H1 (cell line): Measurements from ENCODE around the gene TCEANC. TPM values are rescaled to one million over a fixed set of nuclear protein-coding genes. Genes with fewer than 3 reads are reported as not detected.

Source experiments
- CTCF ChIA-PET: fragments of 300-600 bp; sonication (Branson Sonifier 250); formaldehyde crosslinking; loops from one replicate; lab custom pipeline; 2021; ENCODE audit not compliant: partially characterized antibody; lab: Charles Lee
- POLR2A ChIA-PET: fragments of 300-600 bp; sonication (Branson Sonifier 250); formaldehyde crosslinking; loops from one replicate; lab custom pipeline; 2021; ENCODE audit warnings: inconsistent platforms; ENCODE audit not compliant: partially characterized antibody; lab: Charles Lee
- DNase-seq, 2 experiments: peaks; one replicate each; pipeline versions ENCODE4 v3.0.0 to v3.0.0-alpha.2; 2010 to 2022; ENCODE audit warnings: low spot score in 2 of 2, low read depth in 1 of 2, mixed read lengths in 1 of 2
- FAIRE-seq: peaks from 2 replicates; lab custom pipeline; 2011; peaks lifted over from hg19 to GRCh38; lab: Jason Lieb, UNC
- H2AFZ ChIP-seq: 2 replicates; pipeline ENCODE4 v1.8.1; 2012; ENCODE audit warnings: low read length, inconsistent platforms
- H2AK5ac ChIP-seq: 2 replicates; pipeline ENCODE4 v1.6.1; 2013; ENCODE audit warnings: low read depth, low read length
- H2BK120ac ChIP-seq: replicated peaks from 2 replicates; pipeline ENCODE3; 2013; ENCODE audit warnings: low read depth, low read length, inconsistent platforms
- H2BK12ac ChIP-seq: 2 replicates; pipeline ENCODE4 v1.6.1; 2013; ENCODE audit warnings: low read depth, low read length
- H2BK15ac ChIP-seq: 2 replicates; pipeline ENCODE4 v1.6.1; 2013; ENCODE audit warnings: low read length
- H2BK20ac ChIP-seq: 2 replicates; pipeline ENCODE4 v1.6.1; 2013; ENCODE audit warnings: low read length
- H2BK5ac ChIP-seq: 2 replicates; pipeline ENCODE4 v1.6.1; 2013; ENCODE audit warnings: low read depth, low read length
- H3K14ac ChIP-seq: 2 replicates; pipeline ENCODE4 v1.6.1; 2013; ENCODE audit warnings: inconsistent platforms; ENCODE audit not compliant: insufficient read length
- H3K18ac ChIP-seq: 2 replicates; pipeline ENCODE4 v1.6.1; 2013; ENCODE audit warnings: low read length; ENCODE audit errors: extremely low read depth
- H3K23ac ChIP-seq: 2 replicates; pipeline ENCODE4 v1.6.1; 2013; ENCODE audit warnings: inconsistent platforms; ENCODE audit not compliant: insufficient read length
- H3K23me2 ChIP-seq: 2 replicates; pipeline ENCODE4 v1.6.1; 2013; ENCODE audit warnings: low read depth, low read length
- H3K27ac ChIP-seq: 2 replicates; pipeline ENCODE4 v1.6.1; 2011; ENCODE audit warnings: low read depth, low read length, inconsistent platforms
- H3K27me3 ChIP-seq, 4 experiments: replicated peaks in 1 of 4; 1 replicate in 1 of 4; 2 replicates in 3 of 4; pipeline versions ENCODE4 v1.6.1 to v1.8.1; 2011 to 2013; ENCODE audit warnings: low read length in 3 of 4, mild to moderate bottlenecking in 3 of 4, inconsistent platforms in 2 of 4, mixed read lengths in 2 of 4, moderate library complexity in 1 of 4; ENCODE audit not compliant: control insufficient read depth in 3 of 4, insufficient read depth in 3 of 4; ENCODE audit errors: extremely low read depth in 1 of 4
- H3K36me3 ChIP-seq, 4 experiments: 2 replicates each; pipeline versions ENCODE4 v1.6.1 to v1.8.1; 2011 to 2013; ENCODE audit warnings: mild to moderate bottlenecking in 4 of 4, low read length in 3 of 4, moderate library complexity in 2 of 4, control low read depth in 1 of 4, inconsistent platforms in 1 of 4; ENCODE audit not compliant: insufficient read depth in 4 of 4, control insufficient read depth in 2 of 4
- H3K4ac ChIP-seq: replicated peaks from 2 replicates; pipeline ENCODE3; 2013; ENCODE audit warnings: low read length, low read depth, mixed read lengths, inconsistent platforms; ENCODE audit not compliant: insufficient read length
- H3K4me1 ChIP-seq, 4 experiments: replicated peaks in 1 of 4; 1 replicate in 1 of 4; 2 replicates in 3 of 4; pipeline versions ENCODE4 v1.6.1 to v1.8.1; 2011 to 2013; ENCODE audit warnings: low read length in 3 of 4, inconsistent platforms in 2 of 4, mixed read lengths in 1 of 4; ENCODE audit not compliant: insufficient read depth in 4 of 4, control insufficient read depth in 3 of 4
- H3K4me2 ChIP-seq, 2 experiments: 2 replicates each; pipeline versions ENCODE4 v1.6.1 to v1.8.1; 2011 to 2013; ENCODE audit warnings: low read depth in 2 of 2, low read length in 2 of 2, control low read depth in 1 of 2, inconsistent platforms in 1 of 2, mild to moderate bottlenecking in 1 of 2; ENCODE audit not compliant: insufficient read depth in 1 of 2
- H3K4me3 ChIP-seq, 4 experiments: fragments of 200-600, 300-600 bp in 1 of 4; sonication (generic), shearing (Covaris generic), sonication (Bioruptor Twin) in 1 of 4; 2 replicates each; pipeline versions ENCODE4 v1.5.1 to v1.8.1; 2011 to 2016; ENCODE audit warnings: low read length in 4 of 4, low read depth in 3 of 4, control low read depth in 2 of 4, inconsistent platforms in 2 of 4, mild to moderate bottlenecking in 2 of 4, mixed read lengths in 1 of 4, moderate library complexity in 1 of 4; ENCODE audit not compliant: insufficient read depth in 2 of 4; ENCODE audit errors: extremely low read depth in 1 of 4
- H3K56ac ChIP-seq: replicated peaks from 2 replicates; pipeline ENCODE3; 2013; ENCODE audit warnings: low read depth, mild to moderate bottlenecking, mixed read lengths, low read length, inconsistent platforms; ENCODE audit not compliant: insufficient read length
- H3K79me1 ChIP-seq: 2 replicates; pipeline ENCODE4 v1.6.1; 2013; ENCODE audit warnings: low read depth, low read length, control low read depth
- H3K79me2 ChIP-seq, 2 experiments: 2 replicates each; pipeline versions ENCODE4 v1.6.1 to v1.8.1; 2012 to 2013; ENCODE audit warnings: low read length in 2 of 2, mild to moderate bottlenecking in 2 of 2, inconsistent platforms in 1 of 2; ENCODE audit not compliant: insufficient read depth in 2 of 2, control insufficient read depth in 1 of 2
- H3K9ac ChIP-seq, 4 experiments: replicated peaks in 1 of 4; 1 replicate in 1 of 4; 2 replicates in 3 of 4; pipeline versions ENCODE4 v1.6.1 to v1.8.1; 2011 to 2013; ENCODE audit warnings: low read depth in 3 of 4, low read length in 3 of 4, control low read depth in 2 of 4, mild to moderate bottlenecking in 2 of 4, moderate library complexity in 2 of 4, inconsistent platforms in 1 of 4; ENCODE audit errors: extremely low read depth in 1 of 4
- H3K9me3 ChIP-seq, 2 experiments: 2 replicates each; pipeline versions ENCODE4 v1.6.1 to v1.8.1; 2012 to 2013; ENCODE audit warnings: mild to moderate bottlenecking in 2 of 2, moderate library complexity in 2 of 2, control low read depth in 1 of 2, inconsistent platforms in 1 of 2, low read depth in 1 of 2, low read length in 1 of 2, mixed read lengths in 1 of 2; ENCODE audit not compliant: insufficient read depth in 2 of 2
- H4K20me1 ChIP-seq, 2 experiments: replicated peaks in 1 of 2; 2 replicates each; pipeline versions ENCODE3 to v1.8.1; 2011 to 2013; ENCODE audit warnings: inconsistent platforms in 2 of 2, low read length in 2 of 2, mild to moderate bottlenecking in 1 of 2; ENCODE audit not compliant: insufficient read depth in 2 of 2, control insufficient read depth in 1 of 2
- H4K5ac ChIP-seq: 2 replicates; pipeline ENCODE4 v1.6.1; 2013; ENCODE audit warnings: low read length, low read depth, mixed read lengths, inconsistent platforms; ENCODE audit not compliant: insufficient read length
- H4K8ac ChIP-seq: 2 replicates; pipeline ENCODE4 v1.8.0; 2013; ENCODE audit warnings: mild to moderate bottlenecking, moderate library complexity, low read length, inconsistent platforms; ENCODE audit not compliant: insufficient read depth; ENCODE audit errors: extremely low read depth
- H4K91ac ChIP-seq: replicated peaks from 2 replicates; pipeline ENCODE3; 2013; ENCODE audit warnings: low read length, mixed read lengths, inconsistent platforms; ENCODE audit not compliant: insufficient read length
- CBX8 ChIP-seq: fragments of 300-800, 300-1000 bp; sonication (generic); IDR thresholded peaks from 2 replicates; pipeline ENCODE4 v1.7.1; 2016; ENCODE audit warnings: low read depth, low read length, borderline replicate concordance
- NANOG ChIP-seq: IDR thresholded peaks from 2 replicates; pipeline ENCODE4 v1.6.1; 2011; ENCODE audit warnings: low read length, low read depth, mild to moderate bottlenecking, inconsistent platforms; ENCODE audit not compliant: insufficient read depth, poor library complexity, severe bottlenecking
- ZNF274 ChIP-seq: IDR thresholded peaks from 2 replicates; pipeline ENCODE4 v1.7.0; 2012; ENCODE audit warnings: low read length, borderline replicate concordance; ENCODE audit errors: extremely low read depth
- WGBS, 2 experiments: shearing (Covaris generic) in 1 of 2; methylation state at CpG; one replicate each; pipeline versions ENCODE4 v1.1.6 to v1.1.7; 2013 to 2015; ENCODE audit warnings: low lambda C conversion rate in 2 of 2, mixed read lengths in 2 of 2, inconsistent platforms in 1 of 2, low coverage in 1 of 2, missing lambda C conversion rate in 1 of 2; ENCODE audit not compliant: insufficient replicate concordance in 2 of 2, insufficient coverage in 1 of 2, insufficient read length in 1 of 2; ENCODE audit errors: extremely low coverage in 1 of 2, missing lambda C conversion rate in 1 of 2; 5-methylcytosine and 5-hydroxymethylcytosine counted together
- polyA plus RNA-seq, 7 experiments: library from polyadenylated mRNA; depleted of rRNA in 3 of 7; stranded (reverse) in 5 of 7; unstranded in 2 of 7; fragments of >200 nt in 5 of 7; fragments of 200-250 nt in 2 of 7; gene quantifications; 1 replicate in 5 of 7; 2 replicates in 1 of 7; 4 replicates in 1 of 7; pipeline versions ENCODE4 v1.2.1 to v1.2.3, GENCODE V29; 2011 to 2013; ENCODE audit warnings: missing spikeins in 2 of 7, mixed read lengths in 2 of 7
- total RNA-seq: library from RNA; stranded (reverse); fragmentation: NEBNext Ultra II Directional; extraction: Animal tissue kit (Norgen Biotek cat#: 25700); gene quantifications from 2 replicates; pipeline ENCODE4 v1.2.1, GENCODE V29; 2021

The TCEANC gene
- total and polyA plus RNA-seq, 2 of the 8 experiments (the other 6 are each of a cell fraction or from before 2014, with no cell fraction given) = 0.88 to 2.0 TPM

DNA sequence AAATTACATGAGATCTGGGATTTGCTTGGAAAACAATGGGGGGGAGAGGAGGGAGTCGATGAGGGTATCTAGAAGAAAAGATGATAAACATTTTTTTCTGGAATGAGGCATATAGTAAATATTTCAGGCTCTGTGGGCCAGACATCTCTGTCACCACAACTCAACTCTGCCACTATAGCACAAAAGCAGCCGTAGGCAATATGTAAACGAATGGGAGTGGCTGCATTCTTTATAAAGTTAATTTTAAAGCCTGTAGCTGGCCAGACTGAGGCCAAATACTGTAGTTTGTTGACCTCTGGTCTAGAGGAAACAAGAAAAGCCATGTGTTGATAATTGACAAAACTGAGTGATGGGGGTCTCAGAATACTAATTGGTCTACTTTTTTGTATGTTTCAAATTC lies 14.1 kb upstream of the TCEANC start:
- Histone ChIP-seq H2BK20ac (no peak overlapping the region), H3K27ac (no peak overlapping the region), H3K36me3 (no peaks in the 10 kb centered on the region), H2BK120ac (no peak overlapping the region), H3K79me2 (no peaks in the 10 kb centered on the region), H3K23me2 (no peaks in the 10 kb centered on the region), H3K79me1 (no peaks in the 10 kb centered on the region), H2AK5ac (no peak overlapping the region), H2AFZ (no peak overlapping the region), H3K14ac (no peak overlapping the region), H3K4me3 (no peak overlapping the region), H2BK5ac (no peak overlapping the region), H3K9me3 (peaks cover 0 to 3% of the 10 kb centered on the region in 2 experiments; a peak in 1 of 4 replicates), H4K91ac (no peak overlapping the region), H3K9ac (no peak overlapping the region), H2BK15ac (no peak overlapping the region), H4K20me1 (no peaks in the 10 kb centered on the region), H3K56ac (no peak overlapping the region), H2BK12ac (no peak overlapping the region), H3K27me3 (no peaks in the 10 kb centered on the region), H3K4me2 (no peak overlapping the region), H3K23ac (no peak overlapping the region), H3K4me1 (no peaks in the 10 kb centered on the region), H3K4ac (no peak overlapping the region), H4K5ac (no peak overlapping the region), H4K8ac (no peak overlapping the region), H3K18ac (no peak overlapping the region)
- WGBS, 2 experiments = 87% methylated on average over 3 of the region's 3 CpGs; no CpG with 5 or more reads in 1 of the 2 experiments
- DNase-seq (no peak), FAIRE-seq (no peak)
- ChIA-PET POLR2A (no interaction called here), CTCF (no interaction called here)
- TF ChIP-seq NANOG (no peak), CBX8 (no peak), ZNF274 (no peak)
